Measurements from ENCODE around the gene LMTK2.

DNA sequence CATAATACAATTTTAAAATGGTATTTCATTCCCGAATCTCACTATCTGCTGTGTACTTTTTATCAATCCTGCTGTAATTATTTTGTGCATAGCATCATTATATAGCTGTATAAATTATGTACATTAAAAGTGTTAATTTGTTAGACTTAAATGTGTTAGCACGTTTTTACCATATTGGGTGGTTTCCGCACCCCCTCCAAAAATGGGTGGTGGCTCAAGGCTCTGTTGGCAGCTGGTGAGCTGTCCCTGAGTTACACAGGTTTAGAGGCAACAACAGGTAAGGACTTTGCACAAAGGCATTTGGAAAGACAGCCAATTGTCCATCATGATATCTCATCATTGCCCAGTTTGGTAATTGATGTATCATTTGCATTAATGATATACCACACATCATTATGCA lies 18.6 kb upstream of the LMTK2 start:
- TF ChIP-seq, protein P1, sequence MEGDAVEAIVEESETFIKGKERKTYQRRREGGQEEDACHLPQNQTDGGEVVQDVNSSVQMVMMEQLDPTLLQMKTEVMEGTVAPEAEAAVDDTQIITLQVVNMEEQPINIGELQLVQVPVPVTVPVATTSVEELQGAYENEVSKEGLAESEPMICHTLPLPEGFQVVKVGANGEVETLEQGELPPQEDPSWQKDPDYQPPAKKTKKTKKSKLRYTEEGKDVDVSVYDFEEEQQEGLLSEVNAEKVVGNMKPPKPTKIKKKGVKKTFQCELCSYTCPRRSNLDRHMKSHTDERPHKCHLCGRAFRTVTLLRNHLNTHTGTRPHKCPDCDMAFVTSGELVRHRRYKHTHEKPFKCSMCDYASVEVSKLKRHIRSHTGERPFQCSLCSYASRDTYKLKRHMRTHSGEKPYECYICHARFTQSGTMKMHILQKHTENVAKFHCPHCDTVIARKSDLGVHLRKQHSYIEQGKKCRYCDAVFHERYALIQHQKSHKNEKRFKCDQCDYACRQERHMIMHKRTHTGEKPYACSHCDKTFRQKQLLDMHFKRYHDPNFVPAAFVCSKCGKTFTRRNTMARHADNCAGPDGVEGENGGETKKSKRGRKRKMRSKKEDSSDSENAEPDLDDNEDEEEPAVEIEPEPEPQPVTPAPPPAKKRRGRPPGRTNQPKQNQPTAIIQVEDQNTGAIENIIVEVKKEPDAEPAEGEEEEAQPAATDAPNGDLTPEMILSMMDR (IDR thresholded peaks at IDR 0.05), result no peak
- TF ChIP-seq POLR2A (IDR thresholded peaks at IDR 0.05), result no peak
- no peak for TF ChIP-seq EP300 (IDR thresholded peaks at IDR 0.05)
